Dermis blood vessel endothelial cell (primary cell): ENCODE measurements around the gene DNAJB13. TPM values are rescaled to one million over a fixed set of nuclear protein-coding genes. Genes with fewer than 3 reads are reported as not detected.

Experiments used
- DNase-seq: peaks from one replicate; pipeline ENCODE4 v3.0.0; 2010
- total RNA-seq: library from RNA; depleted of rRNA; stranded (reverse); fragments of >200 nt; gene quantifications from 2 replicates; pipeline ENCODE4 v1.2.3, GENCODE V29; 2014

The DNAJB13 gene
- total RNA-seq, 1 donor from 2014 or later = not detected

DNA sequence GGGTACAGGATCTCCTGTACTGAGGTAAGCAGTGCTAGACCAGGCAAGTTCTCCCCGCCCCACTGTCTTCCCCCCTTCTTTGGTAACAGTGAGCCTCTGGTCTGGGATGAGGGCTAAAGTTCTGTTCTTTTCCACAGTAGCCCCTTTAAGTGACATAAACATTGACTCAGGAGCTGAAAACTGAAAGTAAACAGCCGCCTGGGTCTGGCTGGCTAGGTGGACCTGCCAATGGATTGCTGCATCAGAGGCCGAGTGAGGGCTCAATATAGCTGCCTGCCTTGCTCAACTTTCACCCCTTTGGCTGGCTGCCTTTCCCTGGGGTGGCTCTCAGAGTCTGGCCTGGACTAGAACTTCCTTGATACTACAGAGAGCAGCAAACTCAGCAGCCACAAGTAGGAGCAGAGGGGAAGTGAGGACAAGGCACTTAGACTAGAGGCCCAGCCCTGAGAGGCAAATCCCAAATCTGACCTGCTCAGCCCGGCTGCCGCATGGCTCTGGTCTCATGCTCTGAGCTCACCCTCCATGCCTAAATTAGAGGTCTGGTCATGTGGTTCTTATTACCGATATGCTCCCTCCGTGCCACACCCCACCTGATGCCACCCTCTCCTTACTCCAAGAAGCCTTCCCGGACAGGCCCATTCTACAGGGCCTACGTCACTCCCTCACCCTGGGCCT lies 67.6 kb downstream of the DNAJB13 start:
- DNase-seq = no peak

DNA sequence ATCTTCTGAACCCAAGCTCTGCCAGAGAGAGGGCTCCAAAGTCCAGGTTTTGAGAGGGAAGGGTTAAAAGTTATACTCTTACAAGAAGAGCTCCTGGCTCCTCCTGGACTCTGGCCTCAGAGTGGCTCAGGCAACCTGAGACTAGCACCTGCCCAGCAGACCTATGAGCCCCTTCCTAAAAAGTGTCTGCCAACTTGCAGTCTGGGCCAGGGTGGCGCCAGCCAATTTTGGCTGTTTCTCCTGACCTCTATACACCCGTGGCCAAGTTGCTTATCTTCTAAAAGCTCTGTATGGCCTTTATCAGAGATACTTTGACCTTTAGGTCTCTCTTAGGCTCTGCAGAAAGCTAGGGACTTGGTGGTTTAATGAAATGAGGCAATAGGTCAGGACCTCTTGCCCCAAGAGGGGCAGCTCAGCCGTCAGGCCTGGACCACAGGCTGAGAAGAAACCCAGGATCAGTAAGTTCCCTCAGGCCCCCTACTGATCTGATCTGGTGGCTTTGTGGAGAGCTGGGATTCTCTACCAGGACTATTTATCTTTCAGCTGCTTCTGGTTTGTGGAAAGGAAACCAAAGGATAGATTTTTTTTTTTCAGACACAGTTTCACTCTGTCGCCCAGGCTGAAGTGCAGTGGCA lies 68.4 kb downstream of the DNAJB13 start:
- no peak for DNase-seq

DNA sequence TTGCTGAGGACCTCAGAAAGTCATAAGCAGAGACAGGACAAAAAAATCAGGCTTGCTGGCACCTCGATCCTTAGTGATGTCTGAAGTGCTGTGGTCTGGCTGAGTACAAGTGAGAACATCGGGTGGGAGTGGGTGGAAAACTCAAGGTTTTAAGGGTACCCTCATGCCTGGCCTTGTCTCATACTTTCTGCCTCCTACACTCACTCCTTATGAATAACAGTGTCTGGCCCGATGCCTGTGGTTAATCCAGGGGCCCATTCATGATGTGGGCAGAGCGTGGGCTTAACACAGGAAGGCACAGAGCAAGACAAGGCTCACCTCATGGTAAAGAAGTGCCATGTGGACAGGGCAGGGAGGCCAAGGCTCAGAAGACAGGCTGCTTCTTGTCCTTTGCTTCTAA lies 69.0 kb downstream of the DNAJB13 start:
- no peak for DNase-seq

Other genes with a start within 250 kb of the DNAJB13 start
- gene RAB6A, start 190.0 kb upstream of the DNAJB13 start, total RNA-seq = 145 and 175 TPM in 2 replicates
- gene MRPL48, start 163.2 kb upstream of the DNAJB13 start, total RNA-seq = 24.3 and 30.4 TPM in 2 replicates
- gene COA4, start 74.2 kb upstream of the DNAJB13 start, total RNA-seq = 53.0 and 57.2 TPM in 2 replicates
- 8.2 and 10.6 TPM in 2 replicates for gene PAAF1, start 74.0 kb upstream of the DNAJB13 start, total RNA-seq
- gene UCP2, start 31.8 kb downstream of the DNAJB13 start, total RNA-seq = 2.6 and 22.3 TPM in 2 replicates
- gene UCP3, start 58.1 kb downstream of the DNAJB13 start, total RNA-seq = 0.28 and 0.34 TPM in 2 replicates
- gene C2CD3, start 220.0 kb downstream of the DNAJB13 start, total RNA-seq = 13.4 and 14.4 TPM in 2 replicates
- 15.1 and 29.5 TPM in 2 replicates for gene PPME1, start 220.3 kb downstream of the DNAJB13 start, total RNA-seq